ENCODE results near the gene NECAB3. TPM values are rescaled to one million over a fixed set of nuclear protein-coding genes. Genes with fewer than 3 reads are reported as not detected.

Gene NECAB3
- total and polyA plus RNA-seq, 4 donors, result 10.5 to 14.8 (median 11.1) TPM

DNA sequence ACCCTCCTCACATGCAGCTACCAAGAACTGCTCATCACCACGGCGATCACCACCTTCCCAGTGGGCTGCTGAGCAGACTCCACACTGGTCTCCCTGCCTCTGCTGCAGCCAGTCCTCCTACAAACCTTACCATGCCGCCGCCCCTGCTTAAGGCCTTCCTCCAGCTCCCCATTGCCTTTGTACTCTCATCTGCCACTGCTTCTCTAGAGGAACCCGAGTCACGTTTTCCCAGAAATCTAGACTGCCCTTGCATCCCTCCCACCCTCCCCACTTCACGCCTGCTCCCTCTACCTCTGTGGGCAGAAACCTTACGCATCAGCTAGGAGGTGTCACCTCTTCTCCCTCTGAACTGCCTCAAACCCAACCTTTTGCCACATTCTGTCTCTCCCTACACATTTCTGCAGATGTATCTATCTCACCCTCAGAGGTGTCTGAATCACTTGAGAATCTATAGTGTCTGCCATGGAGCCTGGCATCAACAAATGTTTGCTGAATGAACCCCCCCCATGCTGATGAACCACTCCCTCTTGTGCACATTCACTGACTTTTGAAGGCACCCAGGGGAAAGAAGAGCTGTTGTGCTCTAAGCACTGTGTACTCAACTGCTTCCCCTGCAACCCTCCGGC is 7.6 kb upstream of the NECAB3 start:
- Histone ChIP-seq H3K4me3 (ENCODE audit: low read depth in 1 of 3, low read length in 3 of 3) (no peak overlapping the region), H3K9me3 (ENCODE audit: control insufficient read depth in 4 of 4, low read length in 3 of 4) (no peaks in the 10 kb centered on the region), H3K9ac (ENCODE audit: low read depth in 1 of 2, low read length in 2 of 2) (no peak overlapping the region), H3K27ac (ENCODE audit: low read depth in 1 of 2, low read length in 2 of 2) (no peak overlapping the region), H3K27me3 (ENCODE audit: control insufficient read depth in 4 of 4, insufficient read depth in 4 of 4, low read length in 3 of 4) (no peaks in the 10 kb centered on the region), H3K36me3 (ENCODE audit: control insufficient read depth in 4 of 4, insufficient read depth in 3 of 4, low read depth in 1 of 4, low read length in 3 of 4) (no peaks in the 10 kb centered on the region), H3K4me1 (ENCODE audit: control insufficient read depth in 4 of 4, insufficient read depth in 4 of 4, low read length in 3 of 4) (peaks cover 2 to 17% (median 8%) of the 10 kb centered on the region in 4 donors)
- DNase-seq (ENCODE audit: low spot score), result no peak
- WGBS, result 94% methylated on average over 9 of the region's 9 CpGs
- TF ChIP-seq YY1 (IDR thresholded peaks at IDR 0.05) (no peak), FOXA1 (IDR thresholded peaks at IDR 0.05) (no peak), FOXA2 (IDR thresholded peaks at IDR 0.05) (no peak)
- TF ChIP-seq, protein P1, sequence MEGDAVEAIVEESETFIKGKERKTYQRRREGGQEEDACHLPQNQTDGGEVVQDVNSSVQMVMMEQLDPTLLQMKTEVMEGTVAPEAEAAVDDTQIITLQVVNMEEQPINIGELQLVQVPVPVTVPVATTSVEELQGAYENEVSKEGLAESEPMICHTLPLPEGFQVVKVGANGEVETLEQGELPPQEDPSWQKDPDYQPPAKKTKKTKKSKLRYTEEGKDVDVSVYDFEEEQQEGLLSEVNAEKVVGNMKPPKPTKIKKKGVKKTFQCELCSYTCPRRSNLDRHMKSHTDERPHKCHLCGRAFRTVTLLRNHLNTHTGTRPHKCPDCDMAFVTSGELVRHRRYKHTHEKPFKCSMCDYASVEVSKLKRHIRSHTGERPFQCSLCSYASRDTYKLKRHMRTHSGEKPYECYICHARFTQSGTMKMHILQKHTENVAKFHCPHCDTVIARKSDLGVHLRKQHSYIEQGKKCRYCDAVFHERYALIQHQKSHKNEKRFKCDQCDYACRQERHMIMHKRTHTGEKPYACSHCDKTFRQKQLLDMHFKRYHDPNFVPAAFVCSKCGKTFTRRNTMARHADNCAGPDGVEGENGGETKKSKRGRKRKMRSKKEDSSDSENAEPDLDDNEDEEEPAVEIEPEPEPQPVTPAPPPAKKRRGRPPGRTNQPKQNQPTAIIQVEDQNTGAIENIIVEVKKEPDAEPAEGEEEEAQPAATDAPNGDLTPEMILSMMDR (IDR thresholded peaks at IDR 0.05; ENCODE audit: low read depth, low read length, missing input control), result no peak

- H3K36me3 ChIP-seq (ENCODE audit: control insufficient read depth in 4 of 4, insufficient read depth in 3 of 4, low read depth in 1 of 4, low read length in 3 of 4), result no peaks in the 10 kb centered on the region
- H3K27me3 ChIP-seq (ENCODE audit: control insufficient read depth in 4 of 4, insufficient read depth in 4 of 4, low read length in 3 of 4), result no peaks in the 10 kb centered on the region
- DNase-seq (ENCODE audit: low spot score), result no peak
- 90% methylated on average over 5 of the region's 5 CpGs for WGBS
- H3K27ac ChIP-seq (ENCODE audit: low read depth in 1 of 2, low read length in 2 of 2), result no peak overlapping the region
- H3K4me1 ChIP-seq (ENCODE audit: control insufficient read depth in 4 of 4, insufficient read depth in 4 of 4, low read length in 3 of 4), result peaks cover 0 to 14% (median 6%) of the 10 kb centered on the region in 4 donors
- H3K9me3 ChIP-seq (ENCODE audit: control insufficient read depth in 4 of 4, low read length in 3 of 4), result no peaks in the 10 kb centered on the region
- no peak for TF ChIP-seq NR2F2 (IDR thresholded peaks at IDR 0.05)
- no peak overlapping the region for H3K9ac ChIP-seq (ENCODE audit: low read depth in 1 of 2, low read length in 2 of 2)
- H3K4me3 ChIP-seq (ENCODE audit: low read depth in 1 of 3, low read length in 3 of 3), result no peak overlapping the region
Observed at GRCh38 chr20:33681288-33681687, 7.1 kb upstream of the NECAB3 start.

DNA sequence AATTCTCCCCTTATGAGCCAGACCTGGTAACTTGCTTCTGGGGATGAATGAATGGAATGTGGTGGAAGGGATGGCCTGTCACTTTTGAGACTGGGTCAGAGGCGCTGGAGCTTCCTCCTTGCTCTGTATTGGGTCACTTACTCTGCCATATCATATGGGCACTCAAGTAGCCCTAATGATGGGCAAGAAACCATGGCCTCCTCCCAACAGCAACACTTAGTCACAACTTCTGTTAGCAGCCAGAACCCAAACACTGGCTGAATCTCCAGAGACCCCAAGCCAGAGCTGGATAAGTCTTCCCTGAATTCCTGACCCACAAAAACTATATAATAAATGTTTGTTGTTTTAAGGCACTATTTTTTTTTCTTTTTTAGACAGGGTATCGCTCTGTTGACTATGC is 6.5 kb upstream of the NECAB3 start:
- no peak overlapping the region for H3K4me3 ChIP-seq (ENCODE audit: low read depth in 1 of 3, low read length in 3 of 3)
- TF ChIP-seq EGR1 (IDR thresholded peaks at IDR 0.05; ENCODE audit: low read depth in 2 of 2) (no peak), FOXA2 (IDR thresholded peaks at IDR 0.05) (no peak), FOXA1 (IDR thresholded peaks at IDR 0.05) (no peak), SP1 (IDR thresholded peaks at IDR 0.05) (no peak), TAF1 (conservative IDR thresholded peaks at IDR 0.05) (no peak), JUND (IDR thresholded peaks at IDR 0.05) (no peak), ATF3 (IDR thresholded peaks at IDR 0.05) (no peak), RXRA (IDR thresholded peaks at IDR 0.05) (no peak), RAD21 (IDR thresholded peaks at IDR 0.05) (no peak), HNF4G (IDR thresholded peaks at IDR 0.05) (no peak), HNF4A (conservative IDR thresholded peaks at IDR 0.05) (no peak), YY1 (IDR thresholded peaks at IDR 0.05) (no peak), GABPA (IDR thresholded peaks at IDR 0.05 in 1 of 2, conservative IDR thresholded peaks at IDR 0.05 in 1 of 2) (no peak), REST (IDR thresholded peaks at IDR 0.05) (no peak)
- TF ChIP-seq, protein P2, sequence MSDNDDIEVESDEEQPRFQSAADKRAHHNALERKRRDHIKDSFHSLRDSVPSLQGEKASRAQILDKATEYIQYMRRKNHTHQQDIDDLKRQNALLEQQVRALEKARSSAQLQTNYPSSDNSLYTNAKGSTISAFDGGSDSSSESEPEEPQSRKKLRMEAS (IDR thresholded peaks at IDR 0.05), result no peak
- TF ChIP-seq, protein P1 (IDR thresholded peaks at IDR 0.05; ENCODE audit: low read depth, low read length, missing input control), result no peak
- TF ChIP-seq, protein P3, sequence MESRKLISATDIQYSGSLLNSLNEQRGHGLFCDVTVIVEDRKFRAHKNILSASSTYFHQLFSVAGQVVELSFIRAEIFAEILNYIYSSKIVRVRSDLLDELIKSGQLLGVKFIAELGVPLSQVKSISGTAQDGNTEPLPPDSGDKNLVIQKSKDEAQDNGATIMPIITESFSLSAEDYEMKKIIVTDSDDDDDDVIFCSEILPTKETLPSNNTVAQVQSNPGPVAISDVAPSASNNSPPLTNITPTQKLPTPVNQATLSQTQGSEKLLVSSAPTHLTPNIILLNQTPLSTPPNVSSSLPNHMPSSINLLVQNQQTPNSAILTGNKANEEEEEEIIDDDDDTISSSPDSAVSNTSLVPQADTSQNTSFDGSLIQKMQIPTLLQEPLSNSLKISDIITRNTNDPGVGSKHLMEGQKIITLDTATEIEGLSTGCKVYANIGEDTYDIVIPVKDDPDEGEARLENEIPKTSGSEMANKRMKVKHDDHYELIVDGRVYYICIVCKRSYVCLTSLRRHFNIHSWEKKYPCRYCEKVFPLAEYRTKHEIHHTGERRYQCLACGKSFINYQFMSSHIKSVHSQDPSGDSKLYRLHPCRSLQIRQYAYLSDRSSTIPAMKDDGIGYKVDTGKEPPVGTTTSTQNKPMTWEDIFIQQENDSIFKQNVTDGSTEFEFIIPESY (IDR thresholded peaks at IDR 0.05), result no peak
- H3K27me3 ChIP-seq (ENCODE audit: control insufficient read depth in 4 of 4, insufficient read depth in 4 of 4, low read length in 3 of 4), result no peaks in the 10 kb centered on the region
- 94% methylated on average over 2 of the region's 2 CpGs for WGBS
- H3K36me3 ChIP-seq (ENCODE audit: control insufficient read depth in 4 of 4, insufficient read depth in 3 of 4, low read depth in 1 of 4, low read length in 3 of 4), result no peaks in the 10 kb centered on the region
- no peak overlapping the region for H3K9ac ChIP-seq (ENCODE audit: low read depth in 1 of 2, low read length in 2 of 2)
- H3K27ac ChIP-seq (ENCODE audit: low read depth in 1 of 2, low read length in 2 of 2), result no peak overlapping the region
- no peaks in the 10 kb centered on the region for H3K9me3 ChIP-seq (ENCODE audit: control insufficient read depth in 4 of 4, low read length in 3 of 4)
- DNase-seq (ENCODE audit: low spot score), result no peak
- H3K4me1 ChIP-seq (ENCODE audit: control insufficient read depth in 4 of 4, insufficient read depth in 4 of 4, low read length in 3 of 4), result peaks cover 0 to 11% (median 3%) of the 10 kb centered on the region in 4 donors
